NOMO-1 treated with dmso at 0.1 percent for 144 hours (cell line): ENCODE results near the gene CLEC2A.
A peak's percentile ranks its signal among the peaks of the same experiment; 100 is the strongest.
"Not testable (repeated sequence)": the region's sequence is repeated elsewhere in the genome, so short reads cannot be mapped to it uniquely, and the experiment has no call there.

Experiments used
- DNase-seq: peaks from one replicate; lab custom pipeline; 2025; ENCODE audit not compliant: unreplicated experiment; lab: John Stamatoyannopoulos, UW

Gene CLEC2A

GRCh38 chr12:9883175-9883574, 49.0 kb downstream of the CLEC2A start:
- DNase-seq = no peak

DNA sequence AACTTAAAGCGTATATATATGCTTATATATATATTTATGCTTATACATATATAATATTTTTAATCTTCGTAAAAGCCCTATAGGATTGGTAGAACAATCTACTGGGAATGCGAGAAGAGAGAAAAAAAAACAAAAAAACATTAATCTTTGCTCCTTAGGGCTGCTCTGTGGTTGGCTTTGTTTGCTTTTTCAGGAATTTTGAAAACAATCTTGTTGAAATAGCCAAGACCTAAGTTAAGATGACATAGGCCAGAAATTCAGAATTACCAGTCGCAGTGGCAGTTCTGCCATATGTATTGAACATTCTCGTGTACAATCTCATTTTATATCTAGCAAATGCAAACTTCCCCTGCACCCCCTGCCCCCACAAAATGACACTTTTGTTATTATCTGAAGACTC, 50.2 kb downstream of the CLEC2A start:
- DNase-seq = no peak

GRCh38 chr12:9881246-9881645, 50.9 kb downstream of the CLEC2A start, which contains the start of gene KLRF2:
Gene KLRF2 (plus strand): TSS chr12:9881489. CDS start chr12:9881596, 107 bp downstream.
- no peak for DNase-seq

DNA sequence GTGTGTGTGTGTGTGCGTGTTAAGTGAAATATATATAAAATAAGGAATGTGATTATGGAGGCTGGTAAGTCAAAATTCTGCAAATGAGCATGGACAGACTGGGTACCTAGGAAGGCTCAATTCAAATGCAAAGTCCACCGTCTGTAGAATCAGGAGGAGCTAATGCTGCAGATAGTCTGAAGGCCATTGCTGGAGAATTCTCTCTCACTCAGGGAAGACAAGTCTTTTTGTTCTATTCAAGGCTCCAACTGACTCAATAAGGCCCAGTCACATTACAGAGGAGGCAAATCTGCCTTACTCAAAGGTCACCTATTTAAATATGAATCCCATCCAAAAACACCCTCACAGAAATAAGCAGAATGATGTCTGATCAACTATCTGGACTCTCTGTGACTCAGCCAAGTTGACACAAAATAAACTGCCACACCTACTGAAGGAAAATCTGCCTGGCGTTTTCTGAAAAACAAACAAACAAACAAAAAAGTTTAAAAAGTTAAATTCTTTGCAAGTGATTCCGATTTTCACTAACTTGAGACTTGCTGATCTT, 51.6 kb downstream of the CLEC2A start:
- no peak for DNase-seq

- not testable (repeated sequence) for DNase-seq
Observed at GRCh38 chr12:9876120-9876519, 56.0 kb downstream of the CLEC2A start.

DNA sequence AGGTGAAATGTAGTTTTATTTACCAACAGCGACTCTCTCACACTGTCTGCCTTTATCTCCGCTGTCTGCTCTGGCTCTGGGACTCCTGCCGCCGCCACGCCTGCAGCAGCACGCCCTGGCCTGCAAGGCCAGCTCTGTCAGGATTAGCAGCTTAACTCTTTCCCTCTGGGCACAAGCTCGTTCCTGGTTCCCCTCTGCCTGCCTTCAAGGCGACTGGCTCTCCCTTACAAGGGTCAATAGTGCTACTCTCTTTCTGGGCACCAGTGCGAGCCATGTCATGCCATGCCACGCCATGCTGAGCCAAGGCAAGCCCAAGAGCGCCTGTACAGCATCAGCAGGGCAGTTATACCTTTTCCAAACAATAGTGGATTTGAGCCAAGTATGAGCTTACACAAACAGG, 59.4 kb downstream of the CLEC2A start:
- DNase-seq = no peak

GRCh38 chr12:9872162-9872561, 60.0 kb downstream of the CLEC2A start:
- DNase-seq = no peak

- DNase-seq = no peak
Observed at GRCh38 chr12:9870286-9870866, 61.8 kb downstream of the CLEC2A start.

- DNase-seq = peak; percentile 33
Observed at GRCh38 chr12:9869307-9870161, 62.6 kb downstream of the CLEC2A start, which contains the start of gene CLEC2B. Gene CLEC2B (minus strand): TSS chr12:9869354.

DNA sequence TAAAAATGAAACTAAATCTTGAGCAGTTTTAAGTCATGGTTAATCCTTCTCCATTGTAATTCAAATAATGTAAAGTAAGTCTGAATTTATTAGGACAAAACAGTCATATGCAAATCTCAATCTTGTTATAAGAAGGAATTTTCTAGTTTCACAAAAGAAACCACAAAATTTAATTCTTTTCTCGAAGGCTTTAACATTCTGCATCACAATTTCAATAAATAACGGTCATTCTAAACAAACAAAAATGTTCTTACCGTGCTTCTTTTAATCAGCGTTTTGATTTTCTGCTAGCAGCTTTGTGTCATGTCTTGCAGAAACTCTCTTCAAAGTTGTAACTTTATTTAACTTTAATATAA, 63.2 kb downstream of the CLEC2A start:
- no peak for DNase-seq

GRCh38 chr12:9868311-9868801, 63.8 kb downstream of the CLEC2A start:
- no peak for DNase-seq

DNA sequence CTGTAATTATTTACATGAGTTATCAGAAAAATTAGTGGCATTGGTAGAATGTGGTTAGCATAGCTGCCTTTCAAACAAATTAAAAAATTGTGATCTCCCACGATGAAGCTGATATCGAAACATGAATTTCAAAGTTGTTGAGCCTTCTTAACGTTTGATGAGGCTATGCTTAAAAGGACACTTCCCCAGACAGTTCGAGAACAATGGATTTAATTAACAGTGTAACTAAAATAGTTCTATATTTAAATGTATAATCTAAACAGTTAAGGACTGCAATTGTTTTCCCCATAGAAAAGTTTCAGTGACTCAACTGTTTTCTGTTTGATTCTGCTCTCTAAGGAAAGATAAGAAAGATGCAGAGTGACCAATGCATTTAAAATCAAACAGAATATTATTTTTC, 64.6 kb downstream of the CLEC2A start:
- no peak for DNase-seq

- DNase-seq = no peak
Observed at GRCh38 chr12:9866860-9867269, 65.3 kb downstream of the CLEC2A start.

GRCh38 chr12:9864913-9865675, 67.1 kb downstream of the CLEC2A start:
- no peak for DNase-seq
